HG03439 (cell line): ENCODE data around the gene CDK4.
"Not testable (repeated sequence)": the region's sequence is repeated elsewhere in the genome, so short reads cannot be mapped to it uniquely, and the experiment has no call there.

Experiments
- ATAC-seq: cut with Tn5 transposase; IDR thresholded peaks from one replicate; pipeline ENCODE4 v1.9.1; 2021; ENCODE audit warnings: mild to moderate bottlenecking, moderate library complexity; ENCODE audit not compliant: unreplicated experiment

Gene CDK4

DNA sequence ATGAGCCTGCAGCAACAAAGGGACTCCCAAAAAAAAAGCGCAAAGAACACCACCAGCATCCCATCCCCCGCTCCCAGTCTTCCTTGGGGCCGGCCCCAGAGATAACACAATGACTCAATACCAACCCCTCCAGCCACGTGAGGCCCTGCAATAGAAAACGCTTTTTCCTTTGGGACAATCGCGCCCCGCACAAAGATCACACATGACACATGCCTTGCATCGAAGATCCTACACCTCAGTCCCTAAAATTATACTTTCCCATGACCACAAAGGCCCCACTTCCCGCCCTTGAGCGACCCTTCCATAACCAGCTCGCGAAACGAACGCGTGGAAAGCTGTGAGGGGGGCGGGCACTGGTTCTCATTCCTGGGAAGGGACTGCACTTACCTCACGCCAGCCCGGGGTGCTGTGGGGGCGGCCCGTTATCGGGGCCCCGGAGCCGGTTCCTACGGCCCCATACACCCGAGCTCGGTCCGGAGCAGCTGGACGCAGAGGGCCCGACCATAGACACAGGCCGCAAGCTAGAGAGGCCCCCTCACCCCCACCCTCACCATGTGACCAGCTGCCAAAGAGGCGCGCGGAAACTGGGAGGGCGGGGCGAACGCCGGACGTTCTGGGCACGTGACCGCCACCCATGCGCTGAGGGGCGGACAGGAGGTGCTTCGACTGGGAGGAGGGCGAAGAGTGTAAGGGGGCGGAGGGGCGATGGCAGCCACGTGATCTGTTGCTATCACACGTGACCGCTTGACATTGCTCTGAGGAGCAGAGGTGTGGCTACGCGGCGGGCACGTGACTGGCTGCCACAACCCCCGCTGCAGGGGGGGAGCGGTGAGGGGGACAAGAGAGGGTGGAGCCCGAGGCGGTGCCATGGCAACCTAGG is at the start of gene CDK4:
CDK4 (minus strand) TSS at position 523 of the 880 bp plus-strand sequence. CDS start 593 bp downstream, outside the sequence.
- ATAC-seq, result peak; percentile 78

DNA sequence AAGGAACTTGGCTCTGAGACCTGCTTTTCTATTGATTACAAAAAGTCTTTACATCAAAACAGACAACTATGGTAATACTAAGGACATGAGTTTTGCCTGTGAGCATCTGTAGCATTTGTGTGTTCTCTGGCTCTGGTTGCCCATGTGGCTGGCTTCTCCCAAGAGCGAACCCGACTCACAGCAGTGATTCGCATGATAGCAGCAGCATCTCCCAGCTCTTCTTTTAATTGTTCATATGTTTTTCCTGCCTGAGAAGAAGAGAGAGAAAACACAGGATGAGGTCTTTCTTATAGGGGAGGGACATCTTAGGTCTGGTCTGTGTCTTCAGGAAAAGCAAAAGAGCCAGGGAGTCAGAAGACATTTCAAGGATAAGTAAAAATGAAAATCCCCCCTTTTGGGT is 48.9 kb upstream of the CDK4 start:
- ATAC-seq, result no peak

DNA sequence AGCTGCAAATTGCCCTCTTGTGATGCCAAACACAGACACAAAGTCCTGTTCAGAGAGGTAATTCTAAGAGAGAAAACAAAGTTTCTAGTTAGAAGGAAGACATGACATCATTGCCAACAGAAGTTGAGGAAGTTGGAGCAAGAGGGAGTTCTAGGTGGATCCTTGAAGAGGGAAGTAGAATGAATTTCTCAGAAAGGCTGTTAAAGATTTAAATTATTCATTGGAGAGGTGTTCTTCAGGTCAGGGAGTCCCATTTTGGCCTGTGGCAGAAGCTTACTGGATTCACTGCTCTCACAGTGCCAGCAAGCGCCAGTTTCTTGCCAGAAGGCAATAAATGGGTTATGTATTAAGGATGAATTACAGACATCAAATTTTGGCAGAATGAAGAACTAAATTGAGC is 45.8 kb upstream of the CDK4 start:
- no peak for ATAC-seq

- ATAC-seq, result no peak
These were observed 44.9 kb upstream of the CDK4 start for GRCh38 chr12:57796996-57797395.

- ATAC-seq, result no peak
These were observed 43.2 kb upstream of the CDK4 start for GRCh38 chr12:57795354-57795753.

- no peak for ATAC-seq
These were observed 41.8 kb upstream of the CDK4 start for GRCh38 chr12:57793920-57794319.

DNA sequence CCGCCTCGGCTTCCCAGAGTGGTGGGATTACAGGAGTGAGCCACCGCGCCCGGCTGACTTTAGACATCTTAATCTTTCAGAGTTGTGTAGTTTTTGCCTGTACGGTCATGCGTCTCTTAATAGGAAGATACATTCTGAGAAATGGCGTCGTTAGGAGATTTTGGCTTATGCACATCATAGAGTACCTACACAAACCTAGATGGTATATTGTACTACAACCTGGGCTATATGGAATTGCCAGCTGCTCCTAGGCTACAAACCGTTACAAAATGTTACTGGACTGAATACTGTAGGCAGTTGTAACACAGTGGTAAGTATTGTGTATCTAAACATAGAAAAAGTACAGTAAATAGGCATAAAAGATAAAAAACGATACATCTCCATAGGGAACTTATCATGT is 31.8 kb upstream of the CDK4 start:
- ATAC-seq, result no peak

- ATAC-seq, result no peak
These were observed 31.3 kb upstream of the CDK4 start for GRCh38 chr12:57783466-57783801.

GRCh38 chr12:57782608-57783465 is 30.7 kb upstream of the CDK4 start, which contains the start of gene TSFM:
TSFM (plus strand) TSS chr12:57782787; CDS start chr12:57782802, 15 bp downstream.
- peak; percentile 81 for ATAC-seq

DNA sequence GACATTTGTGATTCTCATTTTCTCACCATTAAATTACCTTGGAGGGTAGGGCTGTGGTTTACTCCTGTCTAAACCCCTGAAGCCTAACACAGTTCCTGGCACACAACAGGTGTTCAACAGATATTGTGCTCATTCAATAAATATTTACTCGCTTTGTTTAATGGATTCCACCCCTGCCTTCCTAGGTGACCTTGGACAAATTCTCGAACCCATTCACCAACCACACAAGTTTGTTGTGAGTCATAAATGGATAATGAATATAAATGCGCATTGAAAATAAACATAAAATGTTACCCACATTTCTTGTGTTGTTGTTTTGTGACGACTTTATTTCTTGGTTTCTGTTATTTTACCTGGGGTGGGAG is 30.1 kb upstream of the CDK4 start:
- no peak for ATAC-seq

GRCh38 chr12:57781801-57782200 is 29.7 kb upstream of the CDK4 start:
- no peak for ATAC-seq

DNA sequence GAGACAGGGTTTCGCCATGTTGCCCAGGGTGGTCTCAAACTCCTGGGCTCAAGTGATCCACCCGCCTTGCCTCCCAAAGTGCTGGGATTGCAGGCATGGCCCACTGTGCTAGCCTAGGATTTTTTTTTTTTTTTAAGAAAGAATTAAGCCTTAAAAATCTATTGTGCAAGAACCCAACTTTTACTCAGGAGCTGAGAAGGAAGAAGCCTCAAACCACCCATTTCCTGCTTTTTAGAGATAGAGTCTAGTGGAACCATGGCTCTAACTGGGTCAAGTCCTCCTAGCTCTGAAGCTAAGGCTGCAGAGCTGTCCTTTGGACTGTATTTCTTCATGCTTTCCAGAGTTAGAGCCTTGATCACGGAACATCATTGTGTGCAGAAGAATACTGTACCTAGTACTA is 29.1 kb upstream of the CDK4 start:
- ATAC-seq, result no peak

DNA sequence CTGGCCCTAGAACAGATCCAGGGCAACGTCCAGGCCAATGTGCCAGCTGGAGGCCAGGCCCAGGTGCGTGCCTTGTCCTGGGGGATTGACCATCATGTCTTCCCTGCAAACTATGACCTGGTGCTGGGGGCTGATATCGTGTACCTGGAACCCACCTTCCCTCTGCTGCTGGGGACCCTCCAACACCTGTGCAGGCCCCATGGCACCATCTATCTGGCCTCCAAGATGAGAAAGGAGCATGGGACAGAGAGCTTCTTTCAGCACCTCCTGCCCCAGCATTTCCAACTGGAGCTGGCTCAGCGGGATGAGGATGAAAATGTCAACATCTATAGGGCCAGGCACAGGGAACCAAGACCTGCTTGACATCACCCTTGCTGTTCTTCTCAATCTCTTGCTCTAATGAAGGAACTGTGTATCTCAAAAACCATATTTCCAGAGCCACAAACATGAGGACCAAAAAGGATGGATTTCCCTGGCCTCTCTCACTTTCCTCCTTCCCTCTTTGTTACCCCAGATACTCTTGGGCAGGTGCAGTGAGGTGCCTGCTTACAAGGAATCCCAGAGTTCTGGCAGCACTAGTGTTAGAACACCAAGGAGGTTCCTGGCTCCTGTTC is 28.3 kb upstream of the CDK4 start:
- ATAC-seq, result no peak

- no peak for ATAC-seq
These were observed 27.6 kb upstream of the CDK4 start for GRCh38 chr12:57779736-57780135.

DNA sequence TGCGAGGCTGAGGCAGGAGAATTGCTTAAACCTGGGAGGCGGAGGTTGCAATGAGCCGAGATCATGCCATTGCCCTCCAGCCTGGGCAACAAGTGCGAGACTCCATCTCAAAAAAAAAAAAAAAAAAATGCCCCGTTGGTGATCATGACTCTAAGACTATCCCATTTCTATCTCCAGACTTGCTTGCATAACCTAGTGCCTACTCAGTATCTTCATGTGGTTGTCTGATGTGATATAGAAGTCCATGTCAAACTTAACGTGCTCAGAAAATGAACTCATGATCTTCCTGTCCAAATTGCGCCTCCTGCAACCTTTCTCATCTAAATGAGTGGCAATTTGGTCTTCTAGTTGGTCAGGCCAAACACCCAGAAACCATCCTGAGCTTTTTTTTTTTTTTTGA is 25.8 kb upstream of the CDK4 start:
- ATAC-seq, result no peak

- no peak for ATAC-seq
These were observed 25.3 kb upstream of the CDK4 start for GRCh38 chr12:57777367-57777766.

DNA sequence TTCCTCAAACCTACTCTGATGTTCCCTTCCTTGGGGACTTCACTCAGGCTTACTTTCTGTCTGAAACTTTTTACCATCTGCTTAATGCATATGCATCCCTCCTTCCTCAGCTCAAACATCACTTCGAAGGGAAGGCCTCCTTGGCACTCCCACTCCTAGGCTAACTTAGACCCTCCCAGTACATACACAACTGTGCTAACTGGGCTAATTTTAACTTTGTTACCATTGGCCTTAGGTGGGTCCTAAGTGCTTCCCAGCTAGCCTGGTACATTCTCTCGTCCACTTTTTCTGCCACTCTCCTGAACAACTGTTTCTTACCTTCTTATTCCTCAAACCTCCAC is 24.1 kb upstream of the CDK4 start:
- ATAC-seq, result no peak

- ATAC-seq, result no peak
These were observed 23.6 kb upstream of the CDK4 start for GRCh38 chr12:57775563-57776246.

DNA sequence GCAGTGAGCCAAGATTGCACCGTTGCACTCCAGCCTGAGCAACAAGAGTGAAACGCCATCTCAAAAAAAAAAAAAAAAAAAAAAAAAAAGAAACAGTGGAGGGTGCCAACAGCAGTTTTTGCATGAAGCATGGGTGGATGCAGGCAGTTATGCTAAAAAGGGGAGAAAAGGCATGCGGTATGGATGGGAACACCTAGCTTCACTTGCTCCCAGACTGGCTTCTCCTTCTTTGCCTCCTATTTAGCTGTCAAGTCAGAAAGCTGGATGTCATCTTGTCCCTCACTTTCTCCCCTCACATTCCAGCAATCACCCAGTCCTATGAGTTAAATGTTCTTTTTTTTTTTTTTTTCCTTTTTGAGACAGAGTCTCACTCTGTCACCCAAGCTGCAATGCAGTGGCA is 22.9 kb upstream of the CDK4 start:
- ATAC-seq, result no peak

DNA sequence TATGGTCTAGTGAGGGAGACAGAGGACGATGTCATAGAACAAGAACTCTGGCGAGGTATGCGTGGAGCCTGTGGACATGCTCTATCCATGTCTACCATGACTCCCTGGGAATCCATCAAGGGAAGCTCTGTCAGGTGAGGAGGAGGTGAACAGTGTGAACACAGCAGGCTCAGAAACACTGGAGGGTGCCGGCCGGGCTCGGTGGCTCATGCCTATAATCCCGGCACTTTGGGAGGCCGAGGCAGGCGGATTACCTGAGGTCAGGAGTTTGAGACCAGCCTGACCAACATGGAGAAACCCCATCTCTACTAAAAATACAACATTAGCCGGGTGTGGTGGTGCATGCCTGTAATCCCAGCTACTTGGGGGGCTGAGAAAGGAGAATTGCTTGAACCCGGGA is 22.5 kb upstream of the CDK4 start:
- ATAC-seq, result not testable (repeated sequence)
